Coronary artery (tissue), 2 donors: Measurements from ENCODE around the gene SALL3.

Experiments
- DNase-seq: peaks from one replicate; pipeline ENCODE4 v3.0.0-alpha.2; 2017; ENCODE audit warnings: low spot score
- H3K27ac ChIP-seq, 2 donors: fragments of 200-600 bp; sonication (generic); one replicate each; pipeline ENCODE4 v1.5.1; 2016 to 2019
- H3K4me3 ChIP-seq: fragments of 200-600 bp; sonication (generic); 2 replicates; pipeline ENCODE4 v1.5.1; 2016; ENCODE audit warnings: mild to moderate bottlenecking, moderate library complexity
- TF ChIP-seq, protein P1 (sequence below): fragments of 200-600 bp; sonication (generic); IDR thresholded peaks from one replicate; pipeline ENCODE4 v1.5.1; 2019; ENCODE audit warnings: antibody characterized with exemption

The SALL3 gene

DNA sequence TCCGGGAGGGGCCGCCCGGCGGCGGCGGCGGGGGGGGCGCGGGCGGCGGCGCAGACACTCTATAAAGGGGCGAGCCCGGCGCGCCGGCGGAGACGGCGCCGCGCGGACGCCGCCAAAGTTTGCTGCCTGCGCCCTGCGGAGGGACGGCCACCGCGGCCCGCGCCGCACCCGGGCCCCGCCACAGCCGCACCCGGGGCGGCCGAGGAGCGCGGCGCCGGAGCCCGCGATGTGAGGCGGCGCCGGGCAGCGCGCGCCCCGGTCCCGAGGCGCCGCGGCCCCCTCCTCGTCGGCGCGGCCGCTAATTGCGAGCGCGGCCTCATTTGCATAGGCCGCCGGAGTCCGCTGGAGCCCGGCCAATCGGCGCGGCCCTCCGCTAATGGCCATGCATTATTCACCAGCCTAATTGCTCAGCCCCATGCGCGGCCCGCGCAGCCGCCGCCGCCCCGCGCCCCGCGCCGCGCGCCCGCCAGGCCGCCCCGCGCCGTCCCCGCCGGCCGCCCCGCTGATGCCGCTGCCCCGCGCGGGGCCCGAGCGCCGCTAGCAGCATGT is at the start of gene SALL3:
Gene SALL3, plus strand, starts transcription at position 89 of the 549 bp plus-strand sequence. Its CDS starts 457 bp downstream, at position 546.
- DNase-seq: no peak
- Histone ChIP-seq H3K4me3 (peak within 1 kb of the TSS; percentile 49), H3K27ac (no peak within 1 kb of the TSS)
- TF ChIP-seq, protein P1, sequence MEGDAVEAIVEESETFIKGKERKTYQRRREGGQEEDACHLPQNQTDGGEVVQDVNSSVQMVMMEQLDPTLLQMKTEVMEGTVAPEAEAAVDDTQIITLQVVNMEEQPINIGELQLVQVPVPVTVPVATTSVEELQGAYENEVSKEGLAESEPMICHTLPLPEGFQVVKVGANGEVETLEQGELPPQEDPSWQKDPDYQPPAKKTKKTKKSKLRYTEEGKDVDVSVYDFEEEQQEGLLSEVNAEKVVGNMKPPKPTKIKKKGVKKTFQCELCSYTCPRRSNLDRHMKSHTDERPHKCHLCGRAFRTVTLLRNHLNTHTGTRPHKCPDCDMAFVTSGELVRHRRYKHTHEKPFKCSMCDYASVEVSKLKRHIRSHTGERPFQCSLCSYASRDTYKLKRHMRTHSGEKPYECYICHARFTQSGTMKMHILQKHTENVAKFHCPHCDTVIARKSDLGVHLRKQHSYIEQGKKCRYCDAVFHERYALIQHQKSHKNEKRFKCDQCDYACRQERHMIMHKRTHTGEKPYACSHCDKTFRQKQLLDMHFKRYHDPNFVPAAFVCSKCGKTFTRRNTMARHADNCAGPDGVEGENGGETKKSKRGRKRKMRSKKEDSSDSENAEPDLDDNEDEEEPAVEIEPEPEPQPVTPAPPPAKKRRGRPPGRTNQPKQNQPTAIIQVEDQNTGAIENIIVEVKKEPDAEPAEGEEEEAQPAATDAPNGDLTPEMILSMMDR: no peak

DNA sequence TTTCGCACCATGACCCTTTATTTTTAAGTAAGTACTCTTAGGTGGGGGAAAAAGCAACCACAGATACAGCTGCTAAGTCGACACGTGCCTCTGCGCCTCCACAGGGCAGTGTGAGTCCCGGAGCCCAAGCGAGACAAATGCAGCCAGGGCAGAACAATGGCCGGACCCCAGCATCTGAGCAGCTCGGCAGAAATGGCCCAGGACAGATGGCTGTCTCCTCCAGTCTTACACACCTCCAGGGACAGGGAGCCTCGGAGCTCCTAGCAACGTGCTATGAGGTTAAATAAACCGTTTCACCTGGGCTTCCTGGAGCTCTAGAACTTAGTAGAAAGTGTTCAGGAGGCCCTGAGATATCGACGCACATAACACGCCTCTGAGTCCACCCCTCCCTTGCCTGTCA is 47.3 kb upstream of the SALL3 start:
- TF ChIP-seq, protein P1: no peak
- DNase-seq: no peak
- no peak overlapping the region for H3K27ac ChIP-seq

GRCh38 chr18:78934003-78934402 is 45.6 kb upstream of the SALL3 start:
- TF ChIP-seq, protein P1: no peak
- no peak for DNase-seq
- Histone ChIP-seq H3K4me3 (no peak overlapping the region), H3K27ac (no peak overlapping the region)

More for the DNA sequence above, 47.3 kb upstream of the SALL3 start:
- no peak overlapping the region for H3K4me3 ChIP-seq

- no peak overlapping the region for H3K27ac ChIP-seq
- DNase-seq: no peak
- TF ChIP-seq, protein P1: no peak
- no peak overlapping the region for H3K4me3 ChIP-seq
Observed at GRCh38 chr18:78934551-78935225, 44.9 kb upstream of the SALL3 start.

GRCh38 chr18:78935406-78935805 is 44.2 kb upstream of the SALL3 start:
- Histone ChIP-seq H3K27ac (no peak overlapping the region), H3K4me3 (no peak overlapping the region)
- TF ChIP-seq, protein P1: no peak
- no peak for DNase-seq

DNA sequence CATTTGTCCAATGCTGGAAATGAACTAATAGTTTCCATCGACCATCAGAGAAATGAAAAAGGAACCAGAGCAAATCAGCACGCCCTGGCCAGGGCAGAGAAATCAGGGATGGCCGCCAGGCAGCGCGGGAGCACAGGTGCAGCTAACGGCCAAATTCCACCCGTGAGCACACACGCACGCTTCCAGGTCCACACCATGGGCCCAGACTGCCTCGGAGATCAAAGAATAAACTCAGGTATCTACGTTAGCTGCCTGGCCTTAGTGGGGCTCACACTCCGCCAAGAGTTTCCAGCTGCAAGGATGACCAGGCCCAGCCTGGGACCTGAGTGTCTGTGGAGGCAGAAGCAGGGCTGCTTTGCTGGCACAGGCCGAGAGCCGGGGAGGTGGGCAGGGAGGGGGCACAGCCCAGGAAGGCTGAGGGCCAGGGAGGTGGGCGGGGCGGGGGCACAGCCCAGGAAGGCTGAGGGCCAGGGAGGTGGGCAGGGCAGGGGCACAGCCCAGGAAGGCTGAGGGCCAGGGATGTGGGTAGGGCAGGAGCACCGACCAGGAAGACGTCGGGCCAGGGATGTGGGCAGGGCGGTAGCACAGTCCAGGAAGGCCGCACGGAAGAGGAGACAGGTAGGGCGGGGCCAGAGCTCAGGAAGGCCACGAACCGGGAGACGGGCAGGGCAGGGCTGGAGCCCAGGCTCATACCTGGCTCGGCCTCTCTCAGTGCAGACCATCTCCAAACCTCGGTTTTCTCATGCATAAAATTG is 43.2 kb upstream of the SALL3 start:
- TF ChIP-seq, protein P1: no peak
- Histone ChIP-seq H3K27ac (no peak overlapping the region), H3K4me3 (no peak overlapping the region)
- no peak for DNase-seq
